Pancreas (tissue), 10 donors: ENCODE results near the gene FCN1. TPM values are rescaled to one million over a fixed set of nuclear protein-coding genes. Genes with fewer than 3 reads are reported as not detected.

Source experiments
- ATAC-seq, 4 donors: fragments of 200-7000 bp; cut with Tn5 transposase; one replicate each; pipeline versions ENCODE4 v1.8.0 to v1.9.1; 2020; ENCODE audit warnings: mild to moderate bottlenecking in 4 of 4, moderate library complexity in 4 of 4
- DNase-seq, 6 donors: peaks; one replicate each; pipeline ENCODE4 v3.0.0-alpha.2; 2020
- FAIRE-seq: peaks from 2 replicates; lab custom pipeline; 2012; peaks lifted over from hg19 to GRCh38; lab: Jason Lieb, UNC
- H3K27ac ChIP-seq, 4 donors: fragments of 200-600 bp; sonication (generic); 1 replicate in 3 of 4; 2 replicates in 1 of 4; pipeline versions ENCODE4 v1.5.0 to v1.8.0; 2020
- H3K27me3 ChIP-seq, 4 donors: fragments of 200-600 bp; one replicate each; pipeline ENCODE4 v1.8.0; 2021
- H3K36me3 ChIP-seq, 3 donors: fragments of 200-600 bp; sonication (generic) in 1 of 3; one replicate each; pipeline versions ENCODE4 v1.5.0 to v1.8.0; 2020 to 2021
- H3K4me1 ChIP-seq, 3 donors: fragments of 200-600 bp; one replicate each; pipeline ENCODE4 v1.8.0; 2021
- H3K4me3 ChIP-seq, 4 donors: fragments of 200-600 bp; sonication (generic) in 2 of 4; one replicate each; pipeline versions ENCODE4 v1.5.0 to v1.8.0; 2020 to 2021
- H3K9me3 ChIP-seq, 4 donors: fragments of 200-600 bp; one replicate each; pipeline ENCODE4 v1.8.0; 2021
- CTCF ChIP-seq, 4 donors: fragments of 200-600 bp; sonication (generic) in 3 of 4; IDR thresholded peaks; one replicate each; pipeline versions ENCODE4 v1.5.0 to v1.8.0; 2021; ENCODE audit warnings: antibody characterized with exemption in 4 of 4
- WGBS, 2 donors: extraction: QIAGEN DNeasy Blood & Tissue Kit; methylation state at CpG; one replicate each; pipeline ENCODE4 v1.1.7; 2013; 5-methylcytosine and 5-hydroxymethylcytosine counted together
- intact Hi-C, 3 donors: fragments of 100-400 bp; cut with DNase I; formaldehyde crosslinking; loops; one replicate each; pipeline versions ENCODE4 v1.11.1 to v1.14.2; 2022
- polyA plus RNA-seq, 2 donors: library from polyadenylated mRNA; stranded (reverse); fragments of 200-250 nt; gene quantifications; one replicate each; pipeline ENCODE4 v1.2.3, GENCODE V29; 2013
- total RNA-seq, 6 donors: library from RNA; stranded (reverse); fragmentation: NEBNext Ultra II Directional in 4 of 6; extraction: Animal tissue kit (Norgen Biotek cat#: 25700) in 4 of 6; gene quantifications; one replicate each; pipeline versions ENCODE4 v1.2.1 to v1.2.4, GENCODE V29; 2021 to 2023
- donor health status: healthy with polysubstance abuse.
- donor health status: DM: no; HTN: no; CAD: no; lungs with moderate emphysema.
- donor health status: DM: no; HTN: no; CAD: no.
- donor health status: control.
- donor health status: control.
- donor health status: Bipolar disorder and iron deficiency.
- donor health status: DM: yes; HTN: yes; CAD: no.
- donor health status: DM: no; HTN: no; CAD: no.
- donor health status: DM: no; HTN: no; CAD: no.
- donor health status: DM: yes; HTN: yes; CAD: no.

FCN1 gene
- total and polyA plus RNA-seq, 8 donors = 0.32 to 6.2 (median 1.0) TPM

GRCh38 chr9:134932606-134933005, 14.9 kb upstream of the FCN1 start:
- H3K9me3 ChIP-seq = no peaks in the 10 kb centered on the region
- WGBS, 2 donors = 81 to 87% methylated on average over 5 of the region's 5 CpGs
- ATAC-seq (no peak), FAIRE-seq (no peak), DNase-seq (no peak)
- no peak for TF ChIP-seq CTCF (IDR thresholded peaks at IDR 0.05)
- H3K27me3 ChIP-seq = peaks cover 0 to 5% (median 0%) of the 10 kb centered on the region in 4 donors
- no peak overlapping the region for H3K27ac ChIP-seq
- intact Hi-C loops = no loop called here
- H3K4me1 ChIP-seq = no peaks in the 10 kb centered on the region
- no peak overlapping the region for H3K4me3 ChIP-seq
- no peaks in the 10 kb centered on the region for H3K36me3 ChIP-seq

GRCh38 chr9:134932171-134932570, 14.5 kb upstream of the FCN1 start:
- Histone ChIP-seq H3K4me3 (no peak overlapping the region), H3K4me1 (no peaks in the 10 kb centered on the region), H3K36me3 (no peaks in the 10 kb centered on the region), H3K9me3 (no peaks in the 10 kb centered on the region), H3K27me3 (peaks cover 0 to 5% (median 0%) of the 10 kb centered on the region in 4 donors), H3K27ac (no peak overlapping the region)
- ATAC-seq (no peak), DNase-seq (peak in 1 of 6 donors; percentile 35), FAIRE-seq (no peak)
- TF ChIP-seq CTCF (IDR thresholded peaks at IDR 0.05) = no peak
- WGBS, 2 donors = 84 to 92% methylated on average over 12 of the region's 12 CpGs
- intact Hi-C loops = no loop called here

GRCh38 chr9:134930398-134930797, 12.7 kb upstream of the FCN1 start:
- no peak for FAIRE-seq
- 69 to 79% methylated on average over 13 of the region's 13 CpGs for WGBS, 2 donors
- TF ChIP-seq CTCF (IDR thresholded peaks at IDR 0.05) = no peak
- DNase-seq = no peak
- Histone ChIP-seq H3K4me3 (no peak overlapping the region), H3K27ac (no peak overlapping the region), H3K27me3 (peaks cover 0 to 5% (median 0%) of the 10 kb centered on the region in 4 donors), H3K4me1 (no peaks in the 10 kb centered on the region), H3K36me3 (no peaks in the 10 kb centered on the region), H3K9me3 (no peaks in the 10 kb centered on the region)
- ATAC-seq = no peak
- intact Hi-C loops = no loop called here

- H3K4me1 ChIP-seq = no peaks in the 10 kb centered on the region
- no peaks in the 10 kb centered on the region for H3K9me3 ChIP-seq
- WGBS, 2 donors = 57 to 66% methylated on average over 11 to 13 of the region's 13 CpGs
- FAIRE-seq = no peak
- DNase-seq = peak in 2 of 6 donors; percentile 44 to 49
- no peak overlapping the region for H3K4me3 ChIP-seq
- intact Hi-C loops = no loop called here
- H3K36me3 ChIP-seq = no peaks in the 10 kb centered on the region
- no peak for TF ChIP-seq CTCF (IDR thresholded peaks at IDR 0.05)
- no peak overlapping the region for H3K27ac ChIP-seq
- peak in 3 of 4 donors; percentile 21 to 84 (median 84) for ATAC-seq
- peaks cover 0 to 5% (median 0%) of the 10 kb centered on the region in 4 donors for H3K27me3 ChIP-seq
These were observed 11.8 kb upstream of the FCN1 start for GRCh38 chr9:134929193-134930158.
